ENCODE measurements around the gene IDS. TPM values are rescaled to one million over a fixed set of nuclear protein-coding genes. Genes with fewer than 3 reads are reported as not detected.

The IDS gene
- total and polyA plus RNA-seq, 2 donors (not counting 3 experiments of a cell fraction or from before 2014, with no cell fraction given), result 35.2 to 44.0 TPM

DNA sequence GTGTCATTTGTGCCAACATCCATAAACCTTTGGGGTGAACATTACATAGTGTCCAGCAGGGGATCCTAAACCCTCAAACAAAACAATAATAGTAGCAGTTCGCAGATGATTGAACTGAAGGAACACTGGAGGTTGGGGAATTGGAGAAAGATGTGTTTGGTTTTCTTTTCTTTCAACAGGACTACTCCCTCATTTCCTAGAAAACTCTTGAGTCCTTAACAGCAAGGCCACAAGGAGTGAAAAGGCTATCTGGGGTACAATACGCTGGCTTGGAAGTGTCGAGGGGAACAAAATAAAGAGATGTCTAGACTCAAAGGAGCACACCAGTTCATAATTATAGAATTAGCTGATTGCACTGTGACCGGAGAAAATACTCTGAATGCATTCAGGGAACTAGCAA lies 72.1 kb downstream of the IDS start:
- POLR2A ChIA-PET, result no interaction called here
- H3K4me1 ChIP-seq (ENCODE audit: control insufficient read depth, extremely low read depth, insufficient read depth, low read length), result no peaks in the 10 kb centered on the region
- H2AFZ ChIP-seq (ENCODE audit: low read depth, low read length), result no peak overlapping the region
- dilution Hi-C loops (cut with MboI; ENCODE audit: extremely low pct_ligation_motif_present, low sequenced_read_pairs) (no loop called here), intact Hi-C loops (cut with micrococcal nuclease) (no loop called here)
- no TSS peak for BruUV-seq (replicated peaks)
- H3K4me3 ChIP-seq (replicated peaks in 1 of 3; ENCODE audit: insufficient read depth in 1 of 3, low read depth in 1 of 3, low read length in 3 of 3), result no peak overlapping the region
- FAIRE-seq (no peak), DNase-seq (ENCODE audit: low read depth, low spot score) (no peak)
- no peak overlapping the region for H3K9ac ChIP-seq (replicated peaks; ENCODE audit: extremely low read depth, insufficient read depth, low read length)
- H3K36me3 ChIP-seq (ENCODE audit: control insufficient read depth in 2 of 2, extremely low read depth in 1 of 2, insufficient read depth in 2 of 2, low read length in 2 of 2), result no peaks in the 10 kb centered on the region
- H3K9me3 ChIP-seq (replicated peaks; ENCODE audit: control insufficient read depth, insufficient read depth, low read length), result no peaks in the 10 kb centered on the region
- no peaks in the 10 kb centered on the region for H3K9me1 ChIP-seq (replicated peaks; ENCODE audit: control insufficient read depth, extremely low read depth, insufficient read depth, low read length)
- no peak overlapping the region for H3K4me2 ChIP-seq (ENCODE audit: insufficient read depth, low read length)
- H3K27ac ChIP-seq (ENCODE audit: insufficient read depth, low read depth, low read length), result no peak overlapping the region
- no peaks in the 10 kb centered on the region for H4K20me1 ChIP-seq (replicated peaks; ENCODE audit: control insufficient read depth, extremely low read depth, insufficient read depth, low read length)
- TF ChIP-seq, protein P1, sequence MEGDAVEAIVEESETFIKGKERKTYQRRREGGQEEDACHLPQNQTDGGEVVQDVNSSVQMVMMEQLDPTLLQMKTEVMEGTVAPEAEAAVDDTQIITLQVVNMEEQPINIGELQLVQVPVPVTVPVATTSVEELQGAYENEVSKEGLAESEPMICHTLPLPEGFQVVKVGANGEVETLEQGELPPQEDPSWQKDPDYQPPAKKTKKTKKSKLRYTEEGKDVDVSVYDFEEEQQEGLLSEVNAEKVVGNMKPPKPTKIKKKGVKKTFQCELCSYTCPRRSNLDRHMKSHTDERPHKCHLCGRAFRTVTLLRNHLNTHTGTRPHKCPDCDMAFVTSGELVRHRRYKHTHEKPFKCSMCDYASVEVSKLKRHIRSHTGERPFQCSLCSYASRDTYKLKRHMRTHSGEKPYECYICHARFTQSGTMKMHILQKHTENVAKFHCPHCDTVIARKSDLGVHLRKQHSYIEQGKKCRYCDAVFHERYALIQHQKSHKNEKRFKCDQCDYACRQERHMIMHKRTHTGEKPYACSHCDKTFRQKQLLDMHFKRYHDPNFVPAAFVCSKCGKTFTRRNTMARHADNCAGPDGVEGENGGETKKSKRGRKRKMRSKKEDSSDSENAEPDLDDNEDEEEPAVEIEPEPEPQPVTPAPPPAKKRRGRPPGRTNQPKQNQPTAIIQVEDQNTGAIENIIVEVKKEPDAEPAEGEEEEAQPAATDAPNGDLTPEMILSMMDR (IDR thresholded peaks at IDR 0.05; ENCODE audit: extremely low read depth in 1 of 2, insufficient read depth in 1 of 2, low read depth in 1 of 2, low read length in 2 of 2), result no peak
- no peaks in the 10 kb centered on the region for H3K79me2 ChIP-seq (ENCODE audit: control insufficient read depth, insufficient read depth, low read length)
- no peaks in the 10 kb centered on the region for H3K27me3 ChIP-seq (ENCODE audit: control insufficient read depth in 2 of 2, insufficient read depth in 2 of 2, low read length in 2 of 2)
- CTCF ChIA-PET, result no interaction called here

Other genes with a start within 250 kb of the IDS start
- gene EOLA1, start 35.7 kb upstream of the IDS start, total RNA-seq, result 17.5 and 24.6 TPM in 2 replicates
- 11.2 and 12.5 TPM in 2 replicates for gene EOLA1, start 35.7 kb upstream of the IDS start, polyA plus RNA-seq
- gene HSFX3, start 44.6 kb upstream of the IDS start, total RNA-seq, result not detected in 2 replicates
- gene HSFX3, start 44.6 kb upstream of the IDS start, polyA plus RNA-seq, result not detected in 2 replicates
- gene MAGEA9B, start 82.2 kb upstream of the IDS start, total RNA-seq, result not detected in 2 replicates
- gene MAGEA9B, start 82.2 kb upstream of the IDS start, polyA plus RNA-seq, result not detected in 2 replicates
- gene HSFX2, start 90.0 kb upstream of the IDS start, total RNA-seq, result 0.55 TPM in 1 of 2 replicates, not detected in the other
- 0.11 and 0.86 TPM in 2 replicates for gene HSFX2, start 90.0 kb upstream of the IDS start, polyA plus RNA-seq
- 16.9 and 18.0 TPM in 2 replicates for gene TMEM185A, start 126.5 kb upstream of the IDS start, total RNA-seq
- gene TMEM185A, start 126.5 kb upstream of the IDS start, polyA plus RNA-seq, result 29.4 and 29.7 TPM in 2 replicates
- gene MAGEA11, start 206.8 kb upstream of the IDS start, total RNA-seq, result not detected in 2 replicates
- not detected in 2 replicates for gene MAGEA11, start 206.8 kb upstream of the IDS start, polyA plus RNA-seq

Data from endothelial cell of umbilical vein (primary cell).